Amygdala (tissue), 56 donors: Measurements from ENCODE around the gene DOK4.
"Not testable (repeated sequence)": the region's sequence is repeated elsewhere in the genome, so short reads cannot be mapped to it uniquely, and the experiment has no call there.

ENCODE experiments used
- DNase-seq, 56 donors: peaks; one replicate each; lab custom pipeline; 2025; lab: John Stamatoyannopoulos, UW

DOK4 gene

GRCh38 chr16:57504001-57504400 lies 17.7 kb upstream of the DOK4 start:
- DNase-seq, result no peak

GRCh38 chr16:57503366-57503765 lies 17.1 kb upstream of the DOK4 start:
- no peak for DNase-seq

DNA sequence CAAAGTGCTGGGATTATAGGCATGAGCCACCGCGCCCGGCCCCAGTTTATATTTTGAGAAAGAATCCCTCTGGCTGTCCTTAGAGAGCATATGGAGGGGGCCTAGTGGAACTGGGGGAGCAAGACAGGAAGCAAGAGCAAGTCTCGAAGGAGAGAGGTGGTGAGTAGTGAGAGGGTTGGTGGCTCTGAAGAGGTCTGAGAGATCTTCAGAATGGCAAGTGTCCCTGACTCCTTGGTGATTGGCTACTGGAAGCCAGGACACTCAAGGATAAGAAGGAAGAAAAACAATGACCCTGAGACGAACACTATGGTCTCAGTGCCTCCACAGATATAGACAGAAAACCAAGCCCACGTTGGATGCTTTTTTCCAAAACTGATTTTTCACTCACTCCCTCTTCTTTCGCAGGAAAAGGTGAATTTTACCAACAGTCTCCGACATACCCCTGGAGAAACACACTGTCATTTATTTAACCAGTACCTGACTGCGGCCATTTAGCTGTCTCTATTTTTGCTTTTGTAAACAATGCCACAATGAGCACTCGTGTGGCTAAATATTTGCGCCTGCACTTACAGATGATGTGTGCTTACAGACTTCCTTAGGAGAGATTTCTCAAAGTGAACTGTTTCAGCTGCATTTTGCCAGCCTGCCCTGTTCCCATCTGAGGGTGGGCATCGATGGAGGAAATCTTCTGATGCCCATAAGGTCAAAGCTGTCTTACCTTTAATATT lies 15.9 kb upstream of the DOK4 start:
- no peak for DNase-seq

- DNase-seq, result no peak
Measured at GRCh38 chr16:57501492-57501891, 15.2 kb upstream of the DOK4 start.

GRCh38 chr16:57500578-57501111 lies 14.4 kb upstream of the DOK4 start:
- no peak for DNase-seq

- not testable (repeated sequence) for DNase-seq
Measured at GRCh38 chr16:57499941-57500340, 13.6 kb upstream of the DOK4 start.

GRCh38 chr16:57498031-57498430 lies 11.7 kb upstream of the DOK4 start:
- no peak for DNase-seq

GRCh38 chr16:57497121-57497520 lies 10.8 kb upstream of the DOK4 start:
- DNase-seq, result no peak

DNA sequence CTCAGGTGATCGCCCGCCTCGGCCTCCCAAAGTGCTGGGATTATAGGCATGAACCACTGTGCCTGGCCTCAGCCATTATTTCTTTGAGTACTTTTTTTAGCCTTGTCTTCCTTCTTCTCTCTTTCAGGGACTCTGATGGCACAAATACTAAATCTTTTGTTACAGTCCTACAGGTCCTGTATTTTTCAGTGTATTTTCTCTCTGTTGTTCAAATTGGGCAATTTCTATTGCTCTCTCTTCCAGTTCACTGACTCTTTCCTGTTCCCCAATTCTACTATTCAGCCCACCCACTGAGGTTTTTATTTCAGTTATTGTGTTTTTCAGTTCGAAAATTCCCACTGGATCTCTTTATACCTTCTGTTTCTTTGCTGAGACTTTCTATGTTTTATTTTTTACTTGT lies 7.5 kb upstream of the DOK4 start:
- no peak for DNase-seq

DNA sequence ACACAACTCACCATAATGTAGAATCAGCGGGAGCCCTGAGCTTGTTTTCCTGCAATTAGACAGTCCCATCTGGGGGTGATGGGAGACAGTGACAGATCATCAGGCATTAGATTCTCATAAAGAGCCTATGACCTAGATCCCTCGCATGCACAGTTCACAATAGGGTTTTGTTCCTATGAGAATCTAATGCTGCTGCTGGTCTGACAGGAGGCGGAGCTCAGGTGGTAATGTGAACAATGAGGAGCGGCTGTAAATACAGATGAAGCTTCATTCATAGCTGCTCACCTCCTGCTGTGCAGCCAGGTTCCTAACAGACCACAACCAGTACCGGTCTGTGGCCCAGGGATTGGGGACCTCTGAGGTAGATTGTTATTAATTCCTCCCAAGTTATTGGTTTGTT lies 2.9 kb upstream of the DOK4 start:
- no peak for DNase-seq

GRCh38 chr16:57486858-57487834 lies 853 bp upstream of the DOK4 start:
- DNase-seq, result no peak

DNA sequence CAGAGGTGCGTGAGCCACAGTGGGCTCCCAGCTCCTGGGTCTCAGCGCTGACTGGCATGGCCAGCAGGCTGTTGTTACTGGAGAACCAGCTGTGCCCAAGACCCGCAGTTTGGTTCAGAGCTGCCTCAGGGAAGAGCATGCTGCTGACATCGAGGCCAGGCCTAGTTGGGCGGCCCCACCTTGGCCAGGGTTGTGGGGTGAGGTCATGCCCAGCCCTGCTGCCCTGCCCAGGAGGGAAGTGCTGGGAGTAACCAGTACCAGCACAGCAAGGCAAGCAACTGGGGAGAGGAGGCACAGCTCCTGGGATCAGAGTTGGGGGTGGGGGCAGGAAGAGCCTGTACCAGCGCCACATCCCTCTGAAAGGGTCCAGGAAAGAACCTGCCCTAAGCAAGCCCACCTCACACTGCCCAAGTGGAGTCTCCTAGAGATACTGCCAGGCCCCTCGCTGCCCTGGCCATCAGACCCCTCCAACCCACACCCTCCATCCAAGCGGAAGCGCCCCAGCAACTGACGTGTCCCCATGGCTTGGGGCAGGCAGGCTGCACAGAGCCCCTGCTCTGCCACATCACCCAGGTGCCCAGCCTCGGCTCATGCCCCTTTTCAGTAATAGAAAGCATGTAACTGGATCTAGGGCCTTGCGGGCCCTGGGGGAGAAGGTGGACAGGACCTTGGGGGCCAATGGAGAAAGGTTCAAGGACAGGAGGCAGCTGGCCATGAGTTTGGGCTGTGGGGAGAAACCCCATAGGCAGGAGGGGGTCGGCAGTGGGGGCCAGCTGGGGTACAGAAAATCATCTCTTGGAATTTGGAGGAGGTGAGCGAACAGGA lies 990 bp downstream of the DOK4 start:
- no peak for DNase-seq

DNA sequence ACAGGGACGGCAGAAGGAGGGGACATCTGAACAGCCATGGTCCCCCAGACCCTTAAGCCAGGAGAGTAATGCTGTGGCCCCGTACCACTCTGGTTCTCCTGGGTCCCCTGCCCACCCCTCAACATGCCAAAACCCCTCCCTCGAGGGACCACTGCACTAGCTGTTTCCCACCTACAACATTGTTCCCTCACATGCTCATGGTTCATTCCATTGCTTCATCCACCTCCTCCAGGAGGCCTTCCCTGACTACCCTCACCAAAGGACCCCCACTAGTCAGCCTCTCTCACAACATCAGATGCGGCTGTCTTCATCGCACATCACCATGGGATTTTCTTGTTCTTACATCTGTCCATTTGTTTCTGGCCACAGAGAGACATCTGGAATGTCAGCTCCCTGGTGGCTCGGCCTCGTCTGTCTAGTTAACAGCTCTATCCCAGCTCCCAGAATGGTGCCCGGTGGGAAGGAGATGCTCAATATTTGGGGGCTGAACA lies 1.7 kb downstream of the DOK4 start:
- no peak for DNase-seq

- no peak for DNase-seq
Measured at GRCh38 chr16:57483725-57484514, 2.4 kb downstream of the DOK4 start.

DNA sequence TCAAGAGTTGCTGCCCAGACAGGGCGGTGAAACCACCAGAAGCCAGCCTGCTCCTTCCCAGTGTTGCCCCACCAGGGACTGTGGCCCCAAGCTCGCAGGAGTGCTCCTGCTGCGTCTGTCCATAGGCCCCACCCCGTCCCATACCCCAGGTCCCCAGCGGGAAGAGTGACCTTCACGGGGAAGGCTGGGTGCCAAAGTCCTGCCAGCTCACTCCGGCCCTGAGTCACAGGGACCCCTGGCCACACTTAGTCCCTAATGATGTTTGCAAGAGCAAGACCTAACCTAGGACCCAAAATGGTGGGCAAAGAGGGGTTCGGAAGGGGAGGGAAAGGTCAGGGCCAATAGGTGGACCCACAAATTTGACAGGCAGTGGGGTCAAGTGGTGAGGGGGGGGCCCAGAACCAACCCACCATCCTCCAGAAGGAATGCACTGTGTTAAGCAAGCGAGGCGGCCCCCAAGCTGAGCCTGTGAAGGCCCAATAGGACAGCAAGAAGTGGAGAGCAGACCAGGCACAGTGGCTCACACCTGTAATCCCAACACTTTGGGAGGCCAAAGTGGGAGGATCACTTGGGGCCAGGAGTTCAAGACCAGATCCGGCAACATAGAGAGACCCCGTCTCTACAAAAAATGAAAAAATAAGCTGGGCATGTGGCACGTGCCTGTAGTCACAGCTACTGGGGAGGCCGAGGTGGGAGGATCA lies 3.3 kb downstream of the DOK4 start:
- no peak for DNase-seq

DNA sequence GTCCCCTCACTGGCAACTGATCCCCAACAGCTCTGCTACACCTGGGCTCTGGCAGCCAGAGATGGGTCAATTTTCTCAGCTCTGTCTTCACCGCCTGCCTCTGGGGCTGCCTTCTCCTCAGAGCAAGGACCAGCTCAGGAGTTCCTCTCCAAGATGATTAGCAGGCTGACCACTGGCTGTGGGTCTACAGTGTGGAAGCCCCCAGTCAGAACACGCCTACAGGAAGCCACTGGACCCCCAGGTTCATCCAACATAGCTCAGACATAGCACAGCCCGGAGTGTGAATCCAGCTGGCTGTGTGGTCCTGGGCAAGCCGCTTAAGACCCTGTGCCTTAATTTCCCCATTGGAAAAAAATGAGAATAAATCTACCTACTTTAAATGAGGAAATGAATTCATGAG lies 4.9 kb downstream of the DOK4 start:
- DNase-seq, result no peak

DNA sequence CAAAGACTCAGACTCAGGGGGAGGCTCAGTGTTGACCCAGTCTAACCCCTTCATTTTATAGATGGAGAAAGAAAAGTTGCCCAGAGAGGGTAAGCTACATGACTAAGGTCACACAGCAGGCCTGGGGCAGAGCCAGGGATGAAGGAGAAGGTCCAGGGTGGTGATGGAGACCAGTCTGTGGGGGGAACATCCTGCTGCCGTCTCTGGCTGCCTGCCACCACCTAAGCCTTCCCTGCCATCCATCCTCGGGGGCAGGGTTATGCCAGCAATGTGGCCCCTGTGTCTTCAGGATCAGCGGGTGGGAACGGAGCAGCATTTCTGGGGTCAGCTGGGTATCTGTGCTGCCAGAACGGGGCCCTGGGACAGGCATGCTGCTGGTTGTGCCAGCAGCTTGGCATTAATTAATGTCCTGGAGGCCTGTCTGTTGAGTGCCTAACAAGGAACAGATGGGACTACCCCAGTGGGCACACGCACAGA lies 5.5 kb downstream of the DOK4 start:
- DNase-seq, result no peak

DNA sequence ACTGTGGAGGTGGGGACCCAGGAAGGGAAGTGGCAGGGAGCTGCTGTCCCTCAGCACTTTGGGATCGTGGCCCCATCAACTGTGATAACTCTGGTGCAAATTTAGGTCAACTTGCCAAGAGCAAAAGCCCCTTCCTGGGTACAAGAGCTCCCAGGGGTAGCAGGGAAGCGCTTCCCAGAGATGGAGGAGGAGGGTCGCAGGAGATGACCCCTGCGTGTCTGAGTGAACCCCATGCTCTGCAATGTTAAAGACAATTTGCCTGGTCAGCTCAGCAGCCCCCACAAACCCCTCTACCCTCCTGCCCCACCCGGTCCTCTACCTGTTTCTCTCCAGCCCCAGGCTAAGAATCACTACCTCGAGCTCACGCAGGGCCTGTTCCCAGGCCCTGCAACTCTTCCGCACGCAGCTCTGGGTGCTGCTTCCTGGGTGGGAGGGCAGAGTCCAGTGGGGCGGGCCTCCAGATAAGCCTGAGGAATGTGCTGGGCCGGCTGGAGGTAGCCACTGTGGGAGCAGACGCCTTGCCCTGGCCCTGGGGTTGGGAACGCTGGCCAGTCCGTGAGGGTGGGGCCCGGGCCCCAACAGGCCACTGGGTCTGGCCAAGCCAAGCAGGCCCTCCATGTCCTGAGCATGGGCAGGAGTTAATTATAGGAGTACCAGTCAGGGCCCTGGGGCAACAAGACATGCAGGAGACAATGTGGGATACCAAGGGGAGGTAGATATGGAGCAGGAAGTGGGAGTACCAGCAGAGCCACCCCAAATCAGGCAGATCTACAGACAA lies 6.1 kb downstream of the DOK4 start:
- no peak for DNase-seq
